Uterus (tissue), 2 donors: ENCODE measurements around the gene NANOS2.

Source experiments
- POLR2A ChIP-seq, 2 donors: fragments of 450-650 bp; IDR thresholded peaks; one replicate each; pipeline ENCODE4 v1.6.1; 2016; ENCODE audit warnings: antibody characterized with exemption in 2 of 2, mild to moderate bottlenecking in 1 of 2, moderate library complexity in 1 of 2
- TF ChIP-seq, protein P1 (sequence below), 4 experiments: fragments of 200-600 bp in 2 of 4; fragments of 450-650 bp in 2 of 4; sonication (generic) in 2 of 4; IDR thresholded peaks; one replicate each; pipeline ENCODE4 v1.5.1; 2016 to 2019; ENCODE audit warnings: antibody characterized with exemption in 4 of 4, mild to moderate bottlenecking in 2 of 4, moderate library complexity in 1 of 4

DNA sequence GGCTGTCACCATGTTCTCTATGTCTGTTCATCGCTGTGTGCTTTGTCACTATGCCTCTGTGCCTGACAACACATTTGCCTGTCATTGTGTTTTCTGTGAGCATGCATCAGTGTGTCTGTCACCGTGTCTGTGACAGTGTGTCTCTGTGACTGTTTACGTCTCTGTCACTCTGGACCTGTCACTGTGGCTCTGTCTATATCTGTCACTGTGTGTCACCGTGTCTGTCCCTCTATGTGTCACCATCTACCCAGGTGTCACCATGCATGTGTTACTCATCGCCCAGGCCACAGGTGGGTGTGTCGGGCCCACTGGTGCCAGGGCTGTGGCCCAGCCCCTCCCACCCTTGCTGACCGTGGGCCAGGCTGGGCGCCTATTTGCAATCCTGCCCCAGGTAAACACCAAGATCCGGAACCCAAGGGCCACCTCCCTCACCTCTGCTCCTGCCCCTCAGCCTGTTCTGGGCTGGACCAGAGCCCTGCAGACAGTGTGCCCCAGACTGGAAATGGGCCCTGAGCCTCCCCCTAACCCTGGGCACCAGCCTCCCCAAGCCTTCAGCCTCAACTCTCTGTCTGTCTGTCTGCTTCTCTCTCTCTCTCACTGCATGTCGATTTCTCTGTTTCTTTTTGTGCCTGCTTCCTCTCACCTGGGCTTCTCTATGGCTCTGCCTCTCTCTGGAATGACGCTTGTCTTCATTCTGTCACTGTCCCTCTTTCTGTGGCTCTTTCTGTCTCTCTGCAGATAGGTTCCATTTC is 36.4 kb downstream of the NANOS2 start:
- TF ChIP-seq, protein P1, sequence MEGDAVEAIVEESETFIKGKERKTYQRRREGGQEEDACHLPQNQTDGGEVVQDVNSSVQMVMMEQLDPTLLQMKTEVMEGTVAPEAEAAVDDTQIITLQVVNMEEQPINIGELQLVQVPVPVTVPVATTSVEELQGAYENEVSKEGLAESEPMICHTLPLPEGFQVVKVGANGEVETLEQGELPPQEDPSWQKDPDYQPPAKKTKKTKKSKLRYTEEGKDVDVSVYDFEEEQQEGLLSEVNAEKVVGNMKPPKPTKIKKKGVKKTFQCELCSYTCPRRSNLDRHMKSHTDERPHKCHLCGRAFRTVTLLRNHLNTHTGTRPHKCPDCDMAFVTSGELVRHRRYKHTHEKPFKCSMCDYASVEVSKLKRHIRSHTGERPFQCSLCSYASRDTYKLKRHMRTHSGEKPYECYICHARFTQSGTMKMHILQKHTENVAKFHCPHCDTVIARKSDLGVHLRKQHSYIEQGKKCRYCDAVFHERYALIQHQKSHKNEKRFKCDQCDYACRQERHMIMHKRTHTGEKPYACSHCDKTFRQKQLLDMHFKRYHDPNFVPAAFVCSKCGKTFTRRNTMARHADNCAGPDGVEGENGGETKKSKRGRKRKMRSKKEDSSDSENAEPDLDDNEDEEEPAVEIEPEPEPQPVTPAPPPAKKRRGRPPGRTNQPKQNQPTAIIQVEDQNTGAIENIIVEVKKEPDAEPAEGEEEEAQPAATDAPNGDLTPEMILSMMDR (IDR thresholded peaks at IDR 0.05) = no peak
- TF ChIP-seq POLR2A (IDR thresholded peaks at IDR 0.05) = no peak
